Glomerular endothelial cell (primary cell): ENCODE results near the gene CFAP77. TPM values are rescaled to one million over a fixed set of nuclear protein-coding genes. Genes with fewer than 3 reads are reported as not detected.
A peak's percentile ranks its signal among the peaks of the same experiment; 100 is the strongest.
"Not testable (repeated sequence)": the region's sequence is repeated elsewhere in the genome, so short reads cannot be mapped to it uniquely, and the experiment has no call there.

Source experiments
- DNase-seq: peaks from one replicate; pipeline ENCODE4 v3.0.0-alpha.2; 2011; ENCODE audit warnings: low read depth, low spot score; ENCODE audit errors: extremely low read depth
- total RNA-seq: library from RNA; depleted of rRNA; stranded (reverse); fragments of >200 nt; gene quantifications from 2 replicates; pipeline ENCODE4 v1.2.3, GENCODE V29; 2015

The CFAP77 gene
- total RNA-seq, 1 donor from 2014 or later = not detected

DNA sequence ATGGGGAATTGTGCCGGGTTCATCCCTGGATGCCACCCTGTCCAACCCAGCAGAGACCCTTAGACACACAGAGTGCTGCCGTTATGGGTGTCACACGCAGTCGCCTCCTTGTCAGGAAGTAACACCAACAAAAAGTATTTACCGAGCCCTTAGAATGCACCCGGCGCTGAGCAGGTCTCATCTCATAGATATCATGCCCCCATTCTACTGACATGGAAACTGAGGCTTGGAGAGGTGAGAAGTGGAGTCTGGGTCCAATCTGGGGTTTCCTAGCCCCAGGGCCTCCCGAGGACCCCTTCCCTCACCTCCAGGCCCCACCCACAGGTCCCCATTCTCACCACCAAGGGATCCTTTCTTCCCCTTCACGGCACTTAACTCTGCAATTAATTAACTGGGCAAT lies 135.6 kb downstream of the CFAP77 start:
- no peak for DNase-seq

DNA sequence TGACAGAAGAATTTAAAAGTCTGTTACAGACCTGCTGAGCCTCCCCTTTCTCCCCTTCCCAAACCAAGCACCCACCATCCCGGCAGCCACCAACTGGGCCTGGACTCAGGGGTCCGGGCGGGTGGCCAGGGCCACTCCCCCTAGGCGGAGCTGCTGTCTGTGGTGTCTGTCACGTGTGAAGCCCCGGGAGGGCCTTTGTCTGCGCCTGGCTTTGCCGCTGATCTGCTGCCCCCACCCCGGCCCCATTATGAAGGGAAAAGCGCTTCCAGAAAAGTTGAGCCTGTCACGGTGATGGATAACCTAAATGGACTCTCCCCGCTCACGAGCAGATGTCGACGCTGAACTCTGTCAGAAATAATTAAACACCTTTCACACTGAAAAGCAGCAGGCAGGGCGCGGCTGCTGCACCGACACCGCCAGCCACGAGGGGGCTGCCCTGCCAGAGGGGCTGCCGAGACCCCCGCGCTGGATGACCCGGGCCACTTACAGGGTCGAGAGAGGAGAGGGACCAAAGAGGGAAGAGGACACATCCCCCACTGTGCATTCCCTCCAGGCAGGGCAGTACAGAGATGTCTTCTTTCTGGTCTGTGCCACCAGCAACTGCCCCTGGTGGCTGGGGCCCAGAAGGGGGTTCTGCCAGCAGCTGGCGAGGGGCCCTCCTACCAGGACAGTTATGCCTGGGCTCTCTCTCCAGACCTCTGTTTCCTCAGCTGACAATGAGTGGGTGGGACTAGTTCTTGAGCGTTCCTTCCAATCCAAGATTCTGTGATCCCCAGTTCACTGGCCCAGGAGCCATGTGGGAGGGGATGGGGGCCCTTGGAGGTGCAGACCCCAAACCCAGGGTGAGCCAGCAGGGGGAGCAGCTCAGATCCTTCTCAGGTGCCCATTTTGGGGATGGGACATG lies 136.4 kb downstream of the CFAP77 start:
- no peak for DNase-seq

DNA sequence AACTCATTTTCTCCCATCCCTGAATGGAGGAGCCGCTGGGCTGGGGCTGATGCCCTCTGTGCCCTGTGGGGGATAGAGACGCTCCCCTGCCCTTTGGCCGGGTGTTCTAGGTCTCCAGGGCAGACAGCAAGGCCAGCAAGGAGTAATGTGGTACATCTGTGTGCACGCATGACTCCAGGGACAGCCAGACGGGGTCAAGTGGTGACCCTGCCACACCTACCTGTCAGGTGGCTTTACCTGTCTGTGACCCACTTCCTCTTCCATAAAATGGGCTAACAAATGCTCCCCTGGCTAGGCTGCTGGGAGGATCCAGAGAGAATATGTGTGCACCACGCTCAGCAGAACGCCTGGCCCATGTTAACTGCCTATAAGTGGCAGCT lies 137.0 kb downstream of the CFAP77 start:
- DNase-seq = no peak

DNA sequence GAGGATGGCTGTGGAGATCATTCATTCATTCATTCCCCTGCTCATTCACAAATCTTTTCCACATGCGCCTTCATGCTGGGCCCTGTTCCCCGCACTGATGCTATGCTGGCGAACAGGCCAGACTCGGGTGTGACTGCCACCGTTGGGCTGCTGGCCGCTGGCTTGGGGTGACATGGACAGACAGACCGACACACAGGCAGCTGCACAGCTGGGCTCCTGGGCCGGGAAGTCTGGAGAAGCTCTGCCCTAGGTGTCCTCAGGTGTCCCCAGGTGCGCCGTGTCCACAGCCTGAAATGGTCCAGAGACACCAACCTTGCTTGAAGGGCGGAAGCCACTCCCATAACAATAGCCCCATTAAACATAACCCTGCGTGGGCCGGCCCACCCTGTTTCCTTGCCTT lies 137.4 kb downstream of the CFAP77 start:
- DNase-seq = no peak

DNA sequence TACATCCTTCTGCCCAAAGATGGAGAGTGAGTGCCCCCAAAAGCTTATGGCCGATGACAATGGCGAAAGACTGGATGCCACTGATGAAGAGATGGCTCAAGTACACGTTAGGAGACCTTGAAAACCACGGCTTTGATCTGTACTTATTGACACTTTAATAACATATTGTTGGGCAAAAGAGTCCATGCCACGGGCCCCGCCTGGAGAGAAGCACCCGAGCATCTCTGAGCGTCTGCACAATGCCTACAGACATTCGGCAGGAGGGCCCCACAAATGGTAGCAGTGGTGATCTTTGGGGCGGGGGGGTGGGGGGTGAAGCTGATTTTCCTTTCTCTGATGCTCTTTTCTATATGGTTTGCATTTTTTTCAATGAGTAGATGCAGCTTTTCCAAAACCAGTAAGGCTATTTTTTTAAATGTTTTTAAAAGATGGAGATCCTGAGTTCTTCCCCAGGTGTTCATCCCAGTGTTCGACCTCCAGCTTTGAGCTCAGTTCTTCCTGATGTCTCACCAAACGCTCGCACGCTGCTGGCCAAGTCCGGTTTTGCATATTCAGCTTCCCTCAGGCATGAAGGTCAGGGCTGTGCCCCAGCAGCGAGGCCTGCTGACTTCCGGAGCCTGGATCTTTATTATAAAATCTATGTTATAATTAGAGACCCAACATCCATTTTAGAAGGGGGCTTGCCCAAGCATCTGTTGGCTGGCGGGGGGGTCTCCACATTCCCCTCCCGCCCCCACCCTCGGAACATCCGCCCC lies 138.1 kb downstream of the CFAP77 start:
- DNase-seq = no peak

DNA sequence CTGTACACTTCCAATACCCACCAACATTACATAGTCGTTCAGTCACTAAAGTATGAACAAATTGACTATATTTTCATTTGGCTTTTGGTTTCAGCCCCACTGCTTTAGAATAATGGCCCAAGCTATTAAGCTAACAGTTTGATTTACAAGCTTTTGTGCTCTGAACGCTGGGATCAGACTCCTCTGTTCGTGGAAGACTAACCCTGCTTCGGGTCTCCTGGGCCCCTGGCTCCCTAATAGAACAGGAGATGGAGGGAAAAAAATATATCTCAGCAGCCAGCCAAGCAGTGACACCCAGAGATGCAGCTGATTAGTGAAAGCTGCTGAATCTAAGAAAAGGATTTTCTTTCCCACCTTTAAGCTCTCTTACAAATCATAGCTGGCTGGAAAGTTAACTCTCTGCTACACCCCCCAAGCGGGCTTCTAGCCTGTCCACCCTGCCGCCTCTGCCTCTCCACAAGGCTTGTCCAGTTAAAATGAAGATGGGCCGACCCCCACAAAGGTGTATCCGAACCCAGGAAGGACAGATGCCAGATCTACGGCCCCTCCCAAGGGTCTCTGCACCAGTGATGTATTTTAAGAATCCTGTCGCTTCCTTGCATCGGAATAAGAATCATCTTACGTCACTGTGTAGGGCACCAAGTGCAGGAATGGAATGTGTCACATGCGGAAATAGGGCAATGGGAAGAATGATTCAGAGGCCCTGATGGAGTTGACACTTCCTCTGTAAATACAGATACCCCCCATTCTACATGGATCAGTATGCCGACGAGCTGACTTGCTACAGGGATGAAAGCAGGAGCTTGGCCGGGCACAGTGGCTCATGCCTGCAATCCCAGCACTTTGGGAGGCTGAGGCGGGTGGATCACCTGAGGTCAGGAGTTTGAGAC lies 139.0 kb downstream of the CFAP77 start:
- peak; percentile 27 for DNase-seq

DNA sequence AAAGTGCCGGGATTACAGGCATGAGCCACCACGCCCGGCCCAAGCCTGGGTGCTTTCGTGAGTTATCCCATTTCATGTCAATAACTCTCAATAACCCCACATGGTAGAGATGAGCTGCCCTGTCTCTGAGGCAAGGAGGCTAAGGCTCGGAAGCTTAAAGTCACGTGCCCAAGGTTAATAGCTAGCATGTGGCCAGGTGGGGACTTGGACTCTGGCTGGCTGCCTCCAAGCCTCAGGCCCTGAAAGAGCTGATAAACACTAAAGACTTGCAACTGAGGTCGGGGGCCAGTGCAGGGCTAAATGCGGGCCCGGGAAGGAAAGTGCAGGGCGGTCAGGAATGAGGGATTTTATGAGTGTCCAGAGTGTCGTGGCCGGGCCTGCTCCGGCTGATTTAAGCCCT lies 141.5 kb downstream of the CFAP77 start:
- no peak for DNase-seq

DNA sequence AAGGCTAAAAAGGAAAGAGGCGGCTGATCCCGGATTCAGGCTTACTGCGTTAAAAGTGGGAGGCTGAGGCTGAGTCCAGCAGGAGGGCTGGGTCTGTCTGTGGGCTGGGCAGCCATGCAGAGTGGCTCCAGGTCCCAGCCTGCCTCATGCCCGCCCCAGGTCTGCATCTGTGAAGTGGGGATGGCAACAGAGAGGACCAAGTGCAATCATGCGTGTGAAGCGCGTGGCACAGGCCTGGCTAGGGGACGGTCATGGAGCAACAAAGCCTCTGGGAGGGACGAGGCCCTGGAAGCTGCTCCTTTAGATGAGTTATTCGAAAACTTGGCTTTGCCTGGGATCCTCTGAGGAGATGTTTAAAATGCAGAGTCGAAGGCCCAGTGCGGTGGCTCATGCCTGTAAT lies 142.0 kb downstream of the CFAP77 start:
- DNase-seq = no peak

DNA sequence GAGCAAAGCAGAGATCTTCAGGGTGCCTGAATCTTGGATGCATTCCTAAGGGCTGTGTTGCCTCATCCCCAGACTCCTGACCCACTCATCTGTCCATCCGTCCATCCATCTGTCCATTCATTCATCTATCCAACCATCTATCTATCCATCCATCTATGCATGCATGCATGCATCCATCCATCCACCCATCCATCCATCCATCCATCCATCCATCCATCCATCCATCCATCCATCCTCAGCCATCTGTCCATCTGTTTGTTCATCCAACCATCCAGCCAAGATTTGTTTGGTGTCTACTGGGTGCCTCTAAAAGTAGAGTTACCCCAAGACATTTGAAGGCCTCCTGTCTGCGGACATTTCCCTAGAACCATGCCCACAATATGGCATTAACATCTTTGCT lies 144.7 kb downstream of the CFAP77 start:
- DNase-seq = no peak

DNA sequence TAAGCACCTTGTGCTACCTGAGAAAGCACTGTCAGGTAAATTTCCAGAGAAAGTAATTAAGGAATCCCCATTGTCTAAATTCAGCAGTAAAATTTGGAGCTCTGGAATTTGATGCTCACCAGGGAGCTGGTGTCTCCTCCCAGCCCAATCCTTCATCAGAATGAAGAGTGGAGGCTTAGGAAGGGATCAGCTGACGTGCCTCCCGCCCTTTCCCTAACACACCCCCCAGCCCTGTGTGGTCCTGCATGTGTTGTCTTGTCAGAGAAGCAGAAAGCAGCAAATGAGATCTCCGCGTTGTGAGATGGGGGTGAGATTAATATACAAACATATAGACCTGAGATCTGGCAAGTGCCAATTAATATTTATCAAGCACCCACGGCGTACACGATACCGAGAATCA lies 145.5 kb downstream of the CFAP77 start:
- no peak for DNase-seq

DNA sequence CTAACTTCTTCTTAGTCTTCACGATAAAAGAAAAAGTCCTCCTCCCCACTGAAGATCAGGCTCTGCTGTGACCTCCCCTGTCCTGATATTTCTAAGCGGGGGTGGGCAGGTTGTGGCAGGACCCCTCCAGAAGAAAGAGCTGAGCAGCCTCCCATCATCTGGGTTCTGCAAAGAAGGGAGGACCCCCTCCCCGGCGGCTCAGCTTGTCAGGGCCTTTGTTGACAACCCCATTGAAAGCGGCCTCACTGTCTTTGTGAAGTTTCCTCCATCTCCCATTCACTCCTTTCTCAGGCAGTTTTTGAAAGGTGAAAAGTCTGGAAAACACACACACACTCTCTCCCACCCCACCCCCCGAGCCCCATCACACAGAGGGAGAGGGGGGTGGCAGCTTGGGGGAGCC lies 146.2 kb downstream of the CFAP77 start:
- DNase-seq = no peak

DNA sequence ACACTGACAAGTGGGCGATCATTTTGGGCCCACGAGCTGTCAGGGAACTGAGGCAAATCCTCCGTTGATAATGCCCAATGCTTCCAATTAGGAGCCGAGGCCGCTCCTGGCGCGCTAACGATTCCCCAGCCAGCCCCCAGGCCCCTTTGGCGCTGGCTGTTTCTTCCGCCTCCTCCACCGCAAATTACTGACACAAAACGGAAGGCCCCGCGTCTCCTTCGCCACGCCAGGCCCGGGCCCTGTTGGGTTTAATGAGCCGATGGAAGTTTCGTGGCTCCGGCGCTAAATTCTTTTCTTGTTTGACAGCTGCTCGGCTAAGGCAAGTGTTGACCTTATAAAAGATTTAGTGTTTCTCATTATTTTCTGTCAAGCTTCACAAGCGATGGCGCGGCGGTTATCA lies 146.7 kb downstream of the CFAP77 start:
- no peak for DNase-seq

DNA sequence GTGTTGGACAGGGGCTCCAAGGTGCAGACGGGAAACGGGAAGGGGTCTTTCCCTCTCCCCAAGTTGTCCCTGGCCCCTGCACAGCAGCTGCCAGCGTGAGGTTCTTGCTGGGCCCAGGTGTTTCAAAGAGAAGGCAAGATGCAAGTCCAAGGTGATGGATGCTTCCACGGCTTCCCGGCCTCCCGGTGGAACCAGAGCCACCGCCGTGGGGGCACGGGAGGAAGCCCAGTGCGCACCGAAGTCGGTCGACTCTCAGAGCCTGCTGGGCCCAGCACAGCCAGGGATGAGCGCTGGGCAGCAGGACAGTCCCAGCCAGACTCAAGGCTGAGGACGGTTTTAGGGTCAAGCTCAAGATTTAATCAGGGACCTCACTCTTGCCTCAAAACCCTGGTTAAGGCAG lies 147.1 kb downstream of the CFAP77 start:
- DNase-seq = no peak

DNA sequence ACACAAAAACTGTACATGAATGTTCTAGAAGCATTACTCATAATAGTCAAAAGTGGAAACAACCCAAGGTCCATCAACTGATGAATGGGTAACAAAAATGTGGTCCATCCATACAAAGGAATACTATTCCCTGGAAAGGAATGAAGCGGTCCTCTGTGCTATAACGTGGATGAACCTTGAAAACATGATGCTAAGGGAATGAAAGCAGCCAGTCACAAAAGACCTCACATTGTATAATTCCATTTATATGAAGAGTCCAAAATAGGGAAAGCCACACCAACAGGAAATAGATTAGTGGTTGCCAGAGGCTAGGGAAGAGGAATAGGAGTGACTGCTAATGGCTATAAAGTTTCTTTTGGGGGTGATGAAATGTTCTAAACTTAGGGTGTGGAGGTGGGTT lies 149.7 kb downstream of the CFAP77 start:
- DNase-seq = no peak

DNA sequence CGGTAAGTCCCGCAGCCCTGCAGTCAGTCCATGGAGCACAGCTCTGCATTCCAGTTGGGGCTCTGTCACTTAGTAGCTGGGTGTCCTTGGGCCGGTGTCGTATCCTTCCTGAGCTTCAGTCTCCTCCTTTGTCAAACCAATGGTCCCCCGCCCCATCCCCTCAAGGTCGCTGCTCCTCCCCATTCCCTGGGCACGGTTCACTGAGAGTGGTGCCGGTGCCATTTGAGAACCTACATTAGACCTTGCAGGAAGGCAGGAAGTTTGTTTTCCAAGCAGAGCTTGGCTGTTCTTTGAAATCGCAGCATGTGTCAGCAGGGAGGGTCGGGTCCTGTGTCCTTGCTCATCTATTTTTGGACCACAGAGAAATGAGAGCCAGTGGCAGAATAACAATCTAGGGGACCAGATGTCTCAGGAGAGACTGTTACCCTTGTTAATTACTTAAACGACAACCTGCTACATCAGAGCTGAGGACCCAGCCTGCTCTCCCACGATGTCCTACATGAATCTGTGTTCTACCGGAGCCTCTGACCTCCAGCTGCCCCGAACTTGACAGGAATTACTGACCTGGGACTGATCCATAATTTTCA lies 150.7 kb downstream of the CFAP77 start:
- no peak for DNase-seq

DNA sequence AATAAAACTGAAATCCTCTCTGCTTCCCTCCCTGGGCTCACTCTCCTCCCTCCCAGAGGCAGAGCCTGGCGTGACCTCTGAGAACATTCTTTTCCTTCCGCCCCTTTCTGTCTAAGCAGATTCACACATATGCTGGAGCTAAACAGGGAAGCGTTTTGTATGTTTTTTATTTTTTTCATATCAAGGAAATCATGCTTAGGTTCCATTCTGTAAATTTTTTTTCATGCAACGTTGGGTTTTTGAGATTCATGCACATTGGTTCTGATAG lies 152.2 kb downstream of the CFAP77 start:
- DNase-seq = no peak

DNA sequence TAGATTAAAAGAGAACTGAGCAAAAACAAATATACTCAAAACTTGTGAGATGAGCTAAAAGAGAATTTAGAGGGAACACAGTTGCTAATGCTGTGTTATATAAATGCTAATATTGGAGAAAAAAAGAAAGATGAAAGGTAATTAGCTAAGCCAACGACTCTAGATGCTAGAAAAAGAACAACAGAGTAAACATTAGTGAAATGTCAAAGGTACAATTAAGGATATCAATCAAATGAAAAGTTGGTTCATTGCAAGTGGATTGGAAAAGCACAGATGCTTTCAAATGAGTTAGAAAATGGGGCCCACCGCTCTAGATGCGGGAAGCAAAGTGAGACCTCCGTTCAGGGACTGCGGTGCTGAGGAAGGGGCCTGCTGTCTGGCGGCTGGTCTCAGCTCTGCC lies 154.5 kb downstream of the CFAP77 start:
- DNase-seq = no peak

DNA sequence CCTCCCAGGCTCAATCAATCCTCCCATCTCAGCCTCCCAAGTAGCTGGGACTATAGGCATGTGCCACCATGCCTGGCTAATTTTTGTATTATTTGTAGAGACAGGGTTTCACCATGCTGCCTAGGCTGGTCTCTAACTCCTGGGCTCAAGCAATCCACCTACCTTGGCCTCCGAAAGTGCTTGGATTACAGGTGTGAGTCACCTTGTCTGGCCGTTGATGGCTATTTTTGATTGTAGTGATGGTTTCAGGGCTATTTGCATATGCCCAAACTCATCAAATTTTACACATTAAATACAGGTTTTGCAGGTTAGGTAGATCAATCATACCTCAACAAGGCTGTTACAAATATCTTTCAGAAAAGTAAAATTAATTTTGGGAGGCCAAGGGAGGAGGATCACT lies 158.8 kb downstream of the CFAP77 start:
- not testable (repeated sequence) for DNase-seq

DNA sequence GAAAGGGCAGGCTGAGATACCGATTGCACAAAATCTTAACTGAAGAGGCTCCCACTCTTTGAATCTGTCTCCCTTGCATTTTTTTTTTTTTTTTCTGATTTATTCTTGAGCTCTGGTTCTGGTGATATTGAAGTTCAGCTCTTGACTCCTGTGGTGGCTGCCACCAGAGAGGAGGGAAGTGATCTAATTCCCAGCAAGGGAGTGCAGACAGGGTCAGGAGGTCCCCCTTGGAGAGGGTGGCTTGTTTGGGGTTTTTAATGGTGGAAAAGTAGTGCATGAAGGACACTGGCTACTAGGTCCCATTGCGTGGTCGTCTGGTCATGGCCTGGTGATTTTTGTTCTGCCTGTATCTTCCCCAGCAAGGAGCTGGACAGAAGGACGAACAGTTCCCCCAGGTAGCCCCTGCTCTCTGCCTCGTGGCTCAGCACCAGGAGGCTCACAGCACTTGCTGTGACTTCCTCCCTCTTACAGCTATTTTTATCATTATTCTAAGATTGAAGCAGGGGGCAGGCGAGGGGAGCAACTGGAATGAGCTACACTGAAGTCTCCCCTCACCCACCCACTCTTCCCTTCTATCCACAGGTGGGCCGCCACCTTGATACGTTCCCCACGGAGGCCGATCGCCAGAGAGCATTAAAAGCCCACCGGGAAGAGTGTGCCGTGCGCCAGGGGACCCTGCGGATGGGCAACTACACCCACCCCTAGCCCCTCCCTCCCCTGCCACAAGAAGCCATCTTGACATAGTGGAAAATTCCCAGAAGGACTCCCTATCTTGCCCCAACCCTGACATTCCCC lies 162.0 kb downstream of the CFAP77 start:
- no peak for DNase-seq

DNA sequence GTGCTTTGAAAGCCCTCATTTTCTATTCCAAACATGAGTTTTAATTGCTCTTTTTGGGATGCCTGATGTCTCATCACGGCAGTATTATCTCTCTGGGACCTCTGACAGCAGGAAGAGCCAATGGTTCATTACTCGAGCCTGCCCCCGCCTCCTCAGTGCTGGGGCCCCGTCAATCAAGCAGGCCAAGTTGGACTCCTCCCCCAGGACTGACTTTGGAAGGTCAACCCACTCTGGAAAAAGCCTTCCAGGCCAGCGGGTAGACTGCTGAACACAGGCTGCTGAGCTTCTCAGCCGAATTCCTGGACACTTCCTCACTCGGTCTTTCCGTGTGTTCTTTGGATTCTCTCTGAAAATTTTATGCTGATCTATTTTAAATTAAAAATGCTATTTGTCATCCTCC lies 162.9 kb downstream of the CFAP77 start:
- no peak for DNase-seq
